HG02763 (cell line): ENCODE data around the gene CDH24.

ENCODE experiments used
- ATAC-seq: cut with Tn5 transposase; IDR thresholded peaks from one replicate; pipeline ENCODE4 v1.9.1; 2021; ENCODE audit warnings: mild to moderate bottlenecking, moderate library complexity; ENCODE audit not compliant: unreplicated experiment

The CDH24 gene

DNA sequence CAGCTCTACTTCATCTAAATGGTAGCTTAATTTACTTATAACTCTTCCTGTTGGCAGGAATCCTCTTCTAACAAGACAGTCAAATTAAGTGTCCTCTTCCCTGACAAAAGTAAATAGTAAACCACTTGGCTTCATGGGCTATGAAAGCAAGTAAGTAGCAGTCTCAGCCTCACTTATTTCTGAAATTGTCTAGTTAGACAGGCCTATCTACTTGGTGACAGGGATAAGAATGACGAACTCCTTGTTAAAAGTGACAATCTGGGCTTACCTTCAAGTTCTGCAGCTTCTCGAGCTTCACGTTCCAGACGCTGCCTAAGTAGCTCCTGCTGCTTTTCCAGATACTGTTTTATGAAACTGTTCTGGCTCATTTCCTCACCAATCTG is 32.9 kb upstream of the CDH24 start:
- no peak for ATAC-seq

DNA sequence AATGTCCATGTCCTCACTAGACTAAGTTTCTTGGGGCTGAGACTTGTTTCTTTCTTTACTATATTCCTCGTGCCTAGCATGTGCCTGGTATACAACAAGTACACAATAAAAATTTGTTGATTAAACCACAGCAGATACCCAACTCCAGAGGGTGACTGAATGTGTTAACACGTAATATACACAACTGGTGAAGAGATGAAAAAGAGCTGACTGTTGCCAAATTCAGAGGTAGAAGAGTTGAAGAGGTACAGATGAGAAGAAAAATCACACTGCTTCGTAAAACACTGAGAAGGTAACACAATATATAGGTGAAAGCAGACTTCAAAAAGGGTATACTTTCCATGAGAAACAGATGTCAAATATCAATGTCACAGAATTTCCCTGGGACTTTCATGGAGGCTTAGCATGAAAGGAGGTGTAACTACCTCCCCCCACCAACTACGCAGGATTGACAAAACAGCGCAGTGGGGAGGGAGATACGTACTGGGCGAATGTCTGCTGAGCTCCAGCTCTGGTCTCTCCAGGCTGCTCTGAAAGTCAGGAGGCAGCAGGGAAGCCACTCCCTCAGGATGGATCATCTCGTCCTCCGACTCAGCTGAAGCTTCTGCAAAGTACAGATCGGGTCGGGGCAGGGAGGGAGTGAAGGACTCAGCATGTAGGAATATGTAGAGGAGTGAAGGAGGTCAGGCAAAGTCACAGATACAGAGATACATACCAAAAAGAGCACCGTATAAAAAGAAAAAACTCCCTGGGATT is 32.4 kb upstream of the CDH24 start:
- no peak for ATAC-seq

DNA sequence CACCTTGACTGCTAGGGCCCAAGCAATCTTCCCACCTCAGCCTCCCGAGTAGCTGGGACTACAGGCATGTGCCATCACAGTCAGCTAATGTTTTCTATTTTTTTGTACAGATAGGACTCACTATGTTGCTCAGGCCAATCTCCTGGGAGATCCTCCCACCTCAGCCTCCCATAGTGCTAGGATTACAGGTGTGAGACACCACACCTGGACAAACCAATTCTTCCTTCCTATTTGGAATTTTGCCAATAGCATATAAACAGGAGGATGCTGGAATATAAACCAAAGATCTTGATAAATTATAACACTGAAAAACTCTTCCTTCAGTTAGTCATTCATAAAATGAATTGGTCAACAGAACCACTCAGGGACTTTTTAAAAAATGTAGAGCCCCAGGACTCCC is 29.2 kb upstream of the CDH24 start:
- no peak for ATAC-seq

DNA sequence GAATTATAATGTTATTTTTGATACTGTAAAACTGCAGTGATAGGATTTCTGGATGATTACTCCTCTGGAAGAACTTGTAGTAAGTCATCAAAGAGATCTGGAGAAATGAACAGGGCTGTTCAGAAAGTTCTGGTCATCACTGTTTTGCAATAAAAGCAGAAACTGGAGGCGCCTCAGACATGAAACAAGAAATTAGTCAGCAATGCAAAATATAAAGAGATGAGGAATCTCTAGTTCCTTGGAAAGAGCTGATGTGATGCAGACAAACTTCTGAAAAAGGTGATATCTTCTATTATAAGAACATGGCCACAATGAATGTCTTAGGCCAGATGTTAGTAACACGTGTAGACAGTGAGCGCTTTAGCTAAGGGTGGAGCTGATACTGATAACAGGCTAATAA is 28.1 kb upstream of the CDH24 start:
- no peak for ATAC-seq

DNA sequence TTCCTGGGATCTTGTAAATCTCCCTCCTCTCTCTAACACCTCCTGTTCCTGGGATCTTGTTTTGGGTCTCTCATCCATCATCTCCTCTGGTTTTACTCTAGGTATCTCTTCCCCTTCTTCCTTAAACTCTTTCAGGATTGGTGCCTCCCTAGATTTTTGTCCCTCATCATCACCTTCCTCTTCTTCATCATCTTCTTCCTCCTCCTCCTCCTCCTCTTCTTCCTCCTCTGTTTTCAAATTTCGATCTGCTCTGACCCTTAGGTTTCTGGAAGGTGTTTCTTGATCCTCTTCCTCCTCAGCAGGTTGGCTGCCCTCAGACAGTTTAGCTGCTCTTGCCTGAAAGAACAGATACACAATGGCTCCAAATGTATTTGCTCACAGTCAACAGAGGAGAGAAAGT is 23.2 kb upstream of the CDH24 start:
- no peak for ATAC-seq

DNA sequence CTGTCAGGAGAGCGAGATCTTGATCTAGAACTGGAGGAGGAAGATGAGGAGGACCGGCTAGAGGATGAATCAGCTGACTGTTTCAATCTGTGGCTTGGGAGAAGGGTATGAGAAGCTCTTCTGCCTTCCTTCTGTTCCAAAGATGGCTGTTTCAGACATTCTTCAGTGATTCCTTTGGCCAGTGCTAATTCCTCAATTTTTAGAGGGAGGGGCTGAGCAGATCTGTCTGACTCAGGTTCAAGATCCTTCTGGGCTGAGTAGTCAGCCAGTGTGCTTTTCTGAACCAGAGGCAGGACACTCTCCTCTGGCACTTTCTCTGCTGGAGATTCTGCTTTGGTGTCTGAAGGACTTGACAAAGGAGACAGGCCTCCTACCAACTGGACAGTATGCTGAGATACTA is 22.4 kb upstream of the CDH24 start:
- no peak for ATAC-seq

DNA sequence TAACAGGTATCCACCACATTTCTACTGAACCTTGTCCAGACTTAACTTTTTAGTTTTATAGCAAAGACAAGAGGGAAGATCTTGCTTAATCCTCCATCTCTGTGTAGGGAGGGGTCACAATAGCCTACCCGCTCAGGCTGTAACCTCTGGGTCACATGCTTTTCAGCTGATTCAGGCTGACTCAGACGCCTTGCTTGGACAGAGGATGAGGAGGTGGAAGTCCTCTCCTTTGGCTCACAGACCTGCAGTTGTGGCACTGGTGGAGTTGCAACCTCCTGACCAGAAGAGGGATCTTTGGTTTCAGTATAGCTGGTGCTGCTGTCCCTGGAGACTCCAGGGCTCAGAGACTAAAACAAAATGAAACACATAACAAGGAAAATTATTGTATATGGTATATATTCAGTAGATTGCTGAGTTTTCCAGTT is 21.4 kb upstream of the CDH24 start:
- ATAC-seq = no peak

DNA sequence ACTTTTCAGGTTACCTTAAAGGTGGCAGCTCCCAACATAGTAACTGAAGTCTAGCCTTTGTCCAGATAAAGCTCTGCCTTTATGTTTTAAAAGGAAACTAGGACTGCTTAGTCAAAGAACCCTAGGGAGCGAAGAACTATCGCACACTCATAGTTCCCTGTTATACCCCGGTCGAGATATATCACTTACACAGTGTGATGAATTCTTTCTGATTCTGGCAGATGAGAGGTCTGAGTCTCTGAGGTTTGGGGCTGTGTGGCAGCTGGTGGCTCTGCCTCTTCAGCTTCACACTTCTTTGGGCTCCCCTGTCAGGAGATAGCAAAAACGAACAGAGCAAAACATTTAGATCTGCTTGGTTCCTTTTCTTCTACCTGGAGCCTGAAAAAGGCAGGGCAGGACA is 20.6 kb upstream of the CDH24 start:
- no peak for ATAC-seq

DNA sequence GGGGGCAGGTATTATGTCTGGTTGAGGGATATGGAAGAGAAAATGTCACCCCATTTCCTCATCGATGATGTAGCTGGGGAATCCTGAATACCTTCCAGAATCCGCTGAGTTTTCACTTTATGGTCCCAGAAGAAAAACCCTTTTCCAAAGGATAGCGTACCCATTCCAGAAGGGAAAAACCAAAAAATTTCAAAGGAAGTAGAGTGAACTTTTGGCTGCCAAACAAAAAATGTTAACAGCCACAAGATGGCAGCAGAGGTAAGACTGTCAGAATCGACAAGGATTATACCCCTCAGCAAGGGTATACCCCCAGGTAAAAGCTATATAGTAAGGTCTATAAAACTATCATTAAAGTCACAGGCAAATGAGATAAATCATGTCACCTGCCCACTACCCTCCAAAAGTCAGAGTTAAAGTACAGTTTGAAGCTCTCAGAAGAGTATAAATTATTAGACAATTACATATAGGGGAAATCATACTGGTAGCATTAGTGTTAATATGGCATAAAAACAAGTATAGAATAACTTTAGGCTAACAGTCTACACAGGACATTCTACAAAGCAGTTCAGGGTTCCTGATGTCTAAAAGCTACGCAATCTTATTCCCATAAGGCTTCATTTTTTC is 19.6 kb upstream of the CDH24 start:
- ATAC-seq = no peak

DNA sequence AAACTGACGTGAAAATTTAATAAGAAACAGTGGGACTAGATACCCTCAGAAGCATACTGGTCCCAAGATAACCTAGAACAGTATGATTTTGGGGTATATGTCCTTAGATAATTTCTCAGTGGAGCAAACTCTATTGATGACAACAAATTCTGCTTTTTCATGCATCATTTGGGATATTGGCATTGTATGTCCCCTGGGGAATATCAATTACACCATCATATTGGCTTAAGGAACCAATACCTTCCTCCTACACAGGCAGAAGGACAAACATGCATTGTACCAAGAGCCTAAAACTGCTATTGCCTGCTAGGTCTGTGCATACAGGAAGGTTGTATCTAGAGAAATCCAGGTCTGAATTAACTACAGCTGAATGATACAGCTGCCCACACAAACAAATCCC is 17.6 kb upstream of the CDH24 start:
- no peak for ATAC-seq

DNA sequence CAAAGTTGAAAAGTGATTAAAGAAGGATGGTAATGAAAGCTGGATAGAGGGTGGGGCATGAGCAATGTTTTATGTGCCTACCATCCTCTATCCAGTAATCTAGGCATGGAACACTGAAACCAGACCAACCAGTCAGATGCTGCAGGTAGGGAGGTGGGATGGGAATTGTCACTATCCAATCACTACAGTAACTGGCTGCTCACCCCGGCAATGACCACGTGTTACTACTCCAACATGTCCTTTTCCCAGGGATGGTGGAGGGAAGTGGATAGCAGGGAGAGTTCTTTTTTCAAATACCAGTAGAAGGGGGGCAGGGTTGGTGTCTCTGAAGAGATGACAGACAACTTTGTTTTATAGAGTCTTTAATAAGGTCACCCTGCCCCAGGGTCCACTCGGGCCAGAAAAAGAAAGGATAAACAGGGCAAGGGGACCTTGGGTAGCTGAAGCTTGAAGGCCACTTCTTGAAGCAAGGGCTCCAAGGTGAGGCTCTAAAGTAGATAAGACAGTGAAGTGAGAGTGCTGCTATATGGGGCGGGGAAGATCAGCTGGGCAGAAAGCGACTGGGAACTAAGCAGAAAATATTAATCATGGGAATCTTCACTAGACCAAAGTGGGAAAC is 14.7 kb upstream of the CDH24 start:
- ATAC-seq = no peak

DNA sequence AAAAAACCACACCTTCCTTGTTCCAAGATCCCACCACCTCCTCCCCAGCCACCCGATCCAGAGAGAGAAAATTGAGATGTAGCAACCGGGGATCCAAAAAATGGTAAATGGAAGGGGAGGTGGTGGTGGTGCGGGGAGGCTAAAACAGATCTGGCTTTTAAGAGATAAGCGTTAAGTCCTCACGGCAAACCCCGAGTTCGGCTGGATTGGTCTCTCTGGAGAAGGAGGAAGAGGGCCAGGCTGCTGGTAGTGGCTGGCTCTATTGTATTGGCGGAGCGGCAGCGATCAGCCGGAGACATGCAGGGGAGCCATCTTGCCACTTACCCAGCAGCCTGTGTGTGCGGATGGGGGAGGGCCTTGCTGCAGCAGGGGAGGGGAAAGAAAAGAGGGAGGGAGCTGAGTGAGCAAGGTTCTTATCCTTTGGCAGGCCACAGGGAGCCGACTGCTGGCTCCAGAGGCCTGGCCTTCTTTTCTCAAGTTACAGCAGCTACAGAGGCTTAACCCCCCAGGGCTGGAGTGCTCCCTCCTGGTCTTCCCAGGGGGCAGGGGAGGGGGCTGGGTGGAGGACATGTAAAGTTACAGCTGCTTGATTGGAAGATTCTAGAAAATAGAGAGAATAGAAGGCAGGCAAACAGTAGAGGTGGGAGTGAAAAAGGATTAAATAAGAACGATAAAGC is 14.1 kb upstream of the CDH24 start:
- peak; percentile 89 for ATAC-seq

DNA sequence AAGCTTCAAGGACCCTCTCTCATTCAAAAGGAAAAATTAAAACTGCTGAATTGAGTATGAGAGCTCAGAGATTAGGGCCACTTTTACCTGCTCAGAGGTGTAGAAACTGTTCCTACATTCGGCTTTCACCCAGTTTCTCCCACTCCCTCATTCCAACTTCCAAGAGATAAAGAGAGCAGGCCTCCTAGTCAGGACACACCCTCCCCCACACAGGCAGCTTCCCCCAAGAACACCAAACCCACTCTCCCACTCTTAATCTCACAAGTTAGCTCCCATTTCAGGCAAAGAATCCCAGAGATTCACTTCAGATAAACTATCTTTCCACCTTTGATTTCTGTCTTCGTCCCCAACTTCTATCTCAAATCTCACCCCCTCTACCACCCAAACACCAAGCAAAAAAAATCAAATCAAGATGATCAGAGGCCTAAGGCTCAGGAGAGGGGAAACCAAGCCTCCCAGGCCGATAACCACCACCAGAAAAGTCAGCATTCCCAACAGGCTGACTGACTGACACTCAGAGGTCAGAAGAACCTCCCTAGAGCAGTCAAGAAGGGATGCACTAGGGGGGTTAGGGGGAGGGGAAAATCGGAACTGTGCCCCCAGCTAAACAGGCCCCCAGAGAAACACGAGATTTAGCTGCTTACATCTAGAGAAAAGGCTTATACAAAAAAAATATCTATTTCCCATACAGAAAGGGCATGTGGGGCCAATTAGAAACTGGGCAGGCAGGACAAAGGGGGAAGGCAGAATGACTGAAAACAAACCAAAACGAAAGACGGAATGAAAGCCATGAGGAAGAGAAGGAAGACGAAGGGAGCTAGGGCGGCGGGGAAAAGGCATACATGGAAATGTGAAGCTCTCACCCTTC is 13.2 kb upstream of the CDH24 start:
- no peak for ATAC-seq

DNA sequence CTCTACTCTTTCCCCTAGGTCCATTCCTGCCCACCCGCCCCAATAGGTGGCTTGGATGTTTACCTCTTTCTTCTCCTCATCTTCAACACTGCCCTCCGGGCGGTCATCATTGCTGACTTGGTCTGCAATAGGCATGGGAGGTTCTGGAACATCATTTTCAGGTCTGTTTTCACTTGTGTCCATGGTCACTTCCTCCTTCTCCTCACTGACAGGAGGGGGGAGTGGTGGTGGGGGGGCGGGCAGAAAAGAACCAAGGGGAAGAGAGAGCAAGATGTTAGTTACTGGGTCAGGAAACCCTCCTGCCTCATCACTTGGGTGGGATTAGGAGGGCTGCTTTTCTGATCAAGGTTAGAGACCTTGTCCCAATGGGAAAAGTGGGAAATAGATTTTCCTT is 12.1 kb upstream of the CDH24 start:
- no peak for ATAC-seq

DNA sequence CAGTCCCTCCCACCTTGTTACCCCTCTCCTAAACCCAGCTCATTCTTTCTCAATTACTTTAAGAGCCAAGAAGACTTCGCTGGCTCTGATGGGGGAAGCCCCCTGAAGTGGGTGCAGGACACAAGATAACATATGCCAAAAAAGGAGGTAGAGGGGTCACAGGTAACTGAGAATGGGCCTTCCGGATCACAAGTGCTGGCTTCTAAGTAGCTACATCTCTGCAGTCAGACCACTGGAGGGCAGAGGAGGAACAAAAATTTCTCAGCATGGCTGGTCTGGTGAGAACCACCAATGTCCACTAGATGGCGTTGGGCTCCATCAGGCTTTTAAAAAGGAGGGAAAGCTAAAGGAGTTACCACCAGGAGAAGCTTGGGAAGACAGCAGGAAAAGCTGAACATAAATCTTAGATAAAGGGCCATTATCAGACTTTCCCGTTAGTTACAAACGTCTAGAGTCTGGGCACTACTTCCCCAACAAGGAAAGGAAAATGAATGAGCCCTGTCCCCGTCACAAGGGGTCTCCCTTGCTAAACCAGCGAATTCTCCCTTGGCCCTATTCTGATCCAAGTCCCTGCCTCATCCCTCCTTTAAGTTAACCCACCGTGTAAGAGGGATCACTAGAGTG is 11.6 kb upstream of the CDH24 start:
- ATAC-seq = peak; percentile 57

DNA sequence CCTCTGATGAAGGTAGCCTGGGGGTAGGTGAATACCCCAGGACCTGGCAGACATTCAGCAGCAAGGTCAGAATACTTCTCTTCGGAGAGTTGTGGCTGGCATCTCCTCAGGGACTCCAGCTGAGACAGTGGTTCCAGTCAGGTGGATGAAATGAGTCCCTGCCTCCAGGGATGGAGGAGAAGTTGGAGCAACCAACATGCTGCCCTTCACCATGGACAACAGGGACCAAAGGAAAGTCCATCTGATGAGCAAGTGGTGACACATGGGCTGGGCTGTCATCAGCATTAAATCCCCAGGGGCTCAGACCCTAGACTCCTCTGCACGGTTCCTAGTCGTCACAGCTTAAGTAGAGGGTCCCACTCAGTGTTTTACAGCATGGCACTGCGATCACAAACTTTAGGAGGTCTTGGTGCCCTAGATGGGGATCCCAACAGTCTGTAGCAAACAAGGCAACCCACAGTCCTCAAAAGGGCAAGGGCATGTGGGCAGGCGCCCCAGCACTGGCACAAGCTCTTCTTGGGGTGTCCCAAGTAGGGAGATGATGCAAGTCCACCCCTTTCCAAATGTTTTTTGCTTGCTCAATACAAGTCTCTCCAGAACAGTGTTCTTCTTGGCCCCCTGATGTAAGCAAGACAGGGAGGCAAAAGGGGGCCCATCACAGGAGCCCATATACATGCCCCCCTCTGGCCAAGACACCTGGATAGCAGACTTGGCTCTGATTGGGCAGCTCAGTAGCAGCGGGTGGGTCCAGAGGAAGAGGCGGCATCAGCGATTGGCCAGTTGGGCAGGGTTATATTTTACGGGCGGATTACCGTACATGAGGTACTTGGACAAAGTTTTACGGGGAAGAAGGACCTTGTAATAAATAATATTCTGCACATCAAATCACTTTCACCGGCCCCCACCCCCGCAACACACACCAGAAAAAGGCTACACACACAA is 10.8 kb upstream of the CDH24 start:
- ATAC-seq = no peak

DNA sequence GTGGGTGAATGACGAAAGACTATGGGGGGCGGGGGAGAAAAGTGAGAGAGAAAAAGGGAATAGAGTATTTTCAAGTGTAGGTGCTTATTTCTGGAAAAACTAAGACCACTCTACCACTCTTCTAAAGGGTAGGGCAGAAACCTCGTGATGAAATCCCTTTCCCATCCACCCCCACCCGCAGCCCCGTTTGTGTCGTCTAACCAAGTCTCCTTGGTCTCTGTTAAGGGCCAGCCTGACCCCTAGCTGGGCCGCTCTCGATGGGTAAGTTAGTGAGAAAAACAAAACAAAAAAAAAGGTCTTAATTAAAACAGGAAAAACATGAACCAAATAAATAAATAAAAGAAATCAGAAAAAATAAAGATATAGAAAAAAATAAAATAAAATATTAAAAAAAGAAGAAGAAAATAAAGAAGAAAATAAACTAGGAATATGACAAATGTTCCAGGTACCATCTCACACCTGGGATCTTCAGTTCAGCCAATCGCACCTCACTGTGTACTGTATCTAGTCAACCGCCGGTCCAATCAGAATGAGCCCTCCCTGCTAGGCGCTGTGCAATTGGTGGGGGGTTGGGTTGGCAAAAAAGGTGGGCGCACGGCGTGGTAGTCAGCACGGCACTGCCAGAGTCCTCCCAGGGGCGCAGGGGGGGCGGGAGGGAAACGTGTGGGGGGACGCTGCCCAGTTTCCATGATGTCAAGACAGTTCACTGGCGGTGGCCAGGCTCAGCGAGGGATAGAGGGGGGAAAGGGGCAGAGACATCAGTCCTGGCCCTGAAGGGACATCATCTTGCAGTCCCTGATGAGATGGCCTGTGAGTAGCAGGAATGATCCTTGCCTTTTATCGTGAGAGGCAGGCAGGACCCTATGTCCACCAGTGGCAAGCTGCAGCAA is 9.8 kb upstream of the CDH24 start:
- ATAC-seq = no peak

DNA sequence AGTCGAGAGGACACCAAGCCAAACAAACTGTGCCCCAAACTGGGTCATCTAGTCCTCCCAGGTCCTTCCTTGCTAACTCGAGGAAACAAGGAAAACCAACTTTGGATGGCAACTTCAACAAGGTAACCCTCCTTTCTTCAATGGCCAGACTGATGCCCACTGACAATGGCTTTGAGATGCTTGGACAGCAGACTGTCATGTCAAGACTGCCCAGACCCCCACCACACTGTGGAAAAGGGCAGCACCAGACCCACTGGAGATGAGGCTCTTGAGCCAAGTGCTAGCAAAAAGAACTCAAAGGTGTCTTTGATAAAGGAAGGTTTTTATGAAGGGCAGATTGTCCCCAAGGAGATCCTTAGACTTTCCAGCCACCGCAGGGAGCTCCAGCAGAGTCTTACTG is 9.0 kb upstream of the CDH24 start:
- no peak for ATAC-seq
